ENCODE measurements around the gene SERPING1.

- no peak for TF ChIP-seq EZH2 (IDR thresholded peaks at IDR 0.05; ENCODE audit: borderline replicate concordance, low read depth, low read length, severe bottlenecking)
- TF ChIP-seq POLR2A (IDR thresholded peaks at IDR 0.05; ENCODE audit: low read depth, low read length) = no peak
- TF ChIP-seq, protein P1, sequence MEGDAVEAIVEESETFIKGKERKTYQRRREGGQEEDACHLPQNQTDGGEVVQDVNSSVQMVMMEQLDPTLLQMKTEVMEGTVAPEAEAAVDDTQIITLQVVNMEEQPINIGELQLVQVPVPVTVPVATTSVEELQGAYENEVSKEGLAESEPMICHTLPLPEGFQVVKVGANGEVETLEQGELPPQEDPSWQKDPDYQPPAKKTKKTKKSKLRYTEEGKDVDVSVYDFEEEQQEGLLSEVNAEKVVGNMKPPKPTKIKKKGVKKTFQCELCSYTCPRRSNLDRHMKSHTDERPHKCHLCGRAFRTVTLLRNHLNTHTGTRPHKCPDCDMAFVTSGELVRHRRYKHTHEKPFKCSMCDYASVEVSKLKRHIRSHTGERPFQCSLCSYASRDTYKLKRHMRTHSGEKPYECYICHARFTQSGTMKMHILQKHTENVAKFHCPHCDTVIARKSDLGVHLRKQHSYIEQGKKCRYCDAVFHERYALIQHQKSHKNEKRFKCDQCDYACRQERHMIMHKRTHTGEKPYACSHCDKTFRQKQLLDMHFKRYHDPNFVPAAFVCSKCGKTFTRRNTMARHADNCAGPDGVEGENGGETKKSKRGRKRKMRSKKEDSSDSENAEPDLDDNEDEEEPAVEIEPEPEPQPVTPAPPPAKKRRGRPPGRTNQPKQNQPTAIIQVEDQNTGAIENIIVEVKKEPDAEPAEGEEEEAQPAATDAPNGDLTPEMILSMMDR (IDR thresholded peaks at IDR 0.05; ENCODE audit: extremely low read depth in 1 of 2, insufficient read depth in 1 of 2, low read depth in 1 of 2, low read length in 2 of 2) = no peak
- TF ChIP-seq, protein P2, sequence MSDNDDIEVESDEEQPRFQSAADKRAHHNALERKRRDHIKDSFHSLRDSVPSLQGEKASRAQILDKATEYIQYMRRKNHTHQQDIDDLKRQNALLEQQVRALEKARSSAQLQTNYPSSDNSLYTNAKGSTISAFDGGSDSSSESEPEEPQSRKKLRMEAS (IDR thresholded peaks at IDR 0.05; ENCODE audit: insufficient read depth, insufficient read length) = no peak
- TF ChIP-seq POLR2AphosphoS5 (IDR thresholded peaks at IDR 0.05; ENCODE audit: insufficient read depth, low read depth, low read length) = no peak
These were observed 10.7 kb upstream of the SERPING1 start for GRCh38 chr11:57586711-57587245.

All from endothelial cell of umbilical vein (primary cell).